Activated CD8-positive, alpha-beta memory T cell treated with anti-CD3 and anti-CD28 coated beads, Interleukin-2, amount 50 U/mL, for 4 hours (primary cell): ENCODE measurements around the gene RAB3IL1.

Experiments
- DNase-seq: peaks from one replicate; pipeline ENCODE4 v3.0.0-alpha.2; 2020

Gene RAB3IL1

DNA sequence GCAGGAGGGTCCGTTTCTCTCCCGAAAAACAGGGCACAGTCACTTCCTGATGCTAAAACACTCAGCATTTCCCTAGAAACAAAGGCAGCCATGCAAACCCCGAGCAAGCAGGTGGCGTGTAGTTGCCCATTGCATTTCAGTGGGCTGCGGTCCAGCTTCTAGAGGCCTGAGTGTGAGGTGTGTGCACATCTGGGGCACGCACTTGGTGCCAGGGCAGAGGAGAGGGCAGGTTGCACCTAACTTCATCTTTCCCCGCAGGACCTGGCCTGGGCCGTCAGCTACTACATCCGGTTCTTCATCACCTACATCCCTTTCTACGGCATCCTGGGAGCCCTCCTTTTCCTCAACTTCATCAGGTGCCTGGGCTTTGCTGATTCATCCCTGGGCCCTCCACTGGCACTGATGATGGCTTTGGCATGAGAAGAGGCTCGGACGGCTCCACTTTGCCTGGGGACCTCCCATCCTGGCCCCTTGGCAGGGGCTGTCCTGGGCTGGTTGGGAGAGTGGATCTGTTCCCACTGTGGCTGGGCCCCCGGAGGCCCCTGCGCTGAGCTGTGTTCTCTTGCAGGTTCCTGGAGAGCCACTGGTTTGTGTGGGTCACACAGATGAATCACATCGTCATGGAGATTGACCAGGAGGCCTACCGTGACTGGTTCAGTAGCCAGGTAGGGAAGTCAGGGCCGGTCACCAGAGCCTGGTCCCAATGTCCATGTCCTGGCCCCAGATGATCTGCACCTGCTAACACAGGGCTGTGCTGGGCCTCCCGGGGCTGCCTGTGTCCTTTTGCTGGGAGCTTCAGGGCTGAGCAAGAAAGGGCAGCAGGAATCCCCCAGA, 54.4 kb downstream of the RAB3IL1 start:
- no peak for DNase-seq

DNA sequence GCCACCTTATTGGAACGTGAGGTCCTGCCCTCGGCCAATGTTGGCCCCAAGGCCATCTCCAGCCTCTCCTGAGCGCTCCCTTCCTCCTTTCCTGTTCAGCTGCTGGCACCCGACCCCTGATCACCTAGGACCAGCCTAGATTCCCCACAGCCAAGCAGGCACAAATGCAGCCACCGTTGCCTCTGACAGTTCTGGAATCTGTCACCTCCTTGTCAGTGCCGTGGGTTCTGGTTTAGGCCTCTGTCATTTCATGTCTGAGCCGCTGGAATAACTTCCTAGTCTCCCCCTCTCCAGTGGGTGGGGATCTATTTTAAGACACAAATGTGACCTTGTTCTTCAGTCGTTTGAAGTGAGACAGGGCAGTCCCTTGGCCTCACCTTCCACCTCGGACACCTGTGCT, 55.7 kb downstream of the RAB3IL1 start:
- no peak for DNase-seq

DNA sequence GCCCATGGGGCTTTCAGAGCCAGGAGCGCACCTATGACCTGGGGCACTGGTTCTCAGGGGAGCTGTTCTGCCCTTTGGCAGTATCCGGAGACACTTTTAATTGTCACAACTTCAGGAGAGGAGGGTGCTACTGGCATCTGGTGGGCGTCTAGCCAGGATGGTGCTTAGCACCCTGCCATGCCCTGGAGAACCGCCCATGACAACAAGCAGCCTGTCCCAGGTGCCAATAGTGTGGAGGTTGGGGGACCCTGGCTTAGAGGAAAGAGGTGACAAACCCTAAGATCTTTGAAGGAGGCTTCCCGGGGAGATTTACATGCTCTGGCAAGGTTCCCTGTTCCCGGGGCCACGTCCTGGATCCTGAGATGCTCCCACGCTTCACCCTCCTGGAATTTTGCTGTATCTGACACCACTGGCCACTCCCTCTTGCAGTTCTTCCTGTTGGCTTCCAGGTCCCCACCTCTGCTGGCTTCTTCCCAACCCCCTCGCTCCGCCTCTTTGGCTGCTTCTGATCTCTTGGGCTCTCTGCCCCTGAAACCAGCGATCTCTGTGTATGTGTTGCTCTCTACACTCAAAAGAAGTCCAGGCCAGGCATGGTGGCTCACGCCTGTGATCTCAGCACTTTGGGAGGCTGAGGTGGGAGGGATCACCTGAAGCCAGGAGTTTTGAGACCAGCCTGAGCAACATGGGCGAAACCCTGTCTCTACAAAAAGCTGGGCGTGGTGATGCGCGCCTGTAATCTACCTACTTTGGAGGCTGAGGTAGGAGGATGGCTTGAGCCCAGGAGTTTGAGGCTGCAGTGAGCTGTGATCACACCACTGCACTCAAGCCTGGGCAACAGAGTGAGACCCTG, 57.1 kb downstream of the RAB3IL1 start:
- no peak for DNase-seq

DNA sequence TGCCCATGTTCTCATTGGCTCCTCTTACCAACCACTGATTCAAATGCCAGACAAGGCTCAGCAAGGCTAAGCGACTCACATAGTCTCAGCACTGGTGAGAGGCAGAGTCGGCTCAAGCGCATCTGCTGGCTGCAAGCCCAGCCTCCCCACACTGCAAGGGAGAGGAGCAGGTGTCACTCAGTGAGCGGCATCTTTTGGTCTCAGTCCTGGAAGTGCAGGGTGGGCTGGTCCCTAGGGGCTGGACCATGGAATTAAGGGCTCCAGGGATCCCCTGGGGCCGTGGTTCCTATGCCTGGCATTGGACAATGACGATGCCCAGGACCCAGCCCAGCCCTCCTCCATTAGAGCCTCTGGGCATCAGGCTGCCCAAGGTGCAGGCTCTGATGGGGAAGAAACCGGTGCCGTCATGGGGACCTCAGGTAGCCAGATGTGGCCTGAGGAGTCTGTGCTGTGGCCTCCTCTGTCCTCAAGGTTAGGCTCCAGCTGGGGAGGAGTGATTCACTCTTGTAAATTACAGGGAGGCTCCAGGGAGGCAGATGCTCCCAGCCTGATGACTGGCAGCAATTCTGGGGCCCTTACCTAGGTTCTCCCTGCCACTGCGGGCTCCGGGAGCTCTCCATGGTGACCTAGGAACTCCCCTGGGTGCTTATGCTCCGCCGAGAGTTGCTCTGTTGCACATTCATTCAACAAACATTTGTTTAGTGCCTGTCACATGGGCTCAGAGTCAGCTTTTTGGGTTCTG, 61.3 kb downstream of the RAB3IL1 start:
- no peak for DNase-seq

DNA sequence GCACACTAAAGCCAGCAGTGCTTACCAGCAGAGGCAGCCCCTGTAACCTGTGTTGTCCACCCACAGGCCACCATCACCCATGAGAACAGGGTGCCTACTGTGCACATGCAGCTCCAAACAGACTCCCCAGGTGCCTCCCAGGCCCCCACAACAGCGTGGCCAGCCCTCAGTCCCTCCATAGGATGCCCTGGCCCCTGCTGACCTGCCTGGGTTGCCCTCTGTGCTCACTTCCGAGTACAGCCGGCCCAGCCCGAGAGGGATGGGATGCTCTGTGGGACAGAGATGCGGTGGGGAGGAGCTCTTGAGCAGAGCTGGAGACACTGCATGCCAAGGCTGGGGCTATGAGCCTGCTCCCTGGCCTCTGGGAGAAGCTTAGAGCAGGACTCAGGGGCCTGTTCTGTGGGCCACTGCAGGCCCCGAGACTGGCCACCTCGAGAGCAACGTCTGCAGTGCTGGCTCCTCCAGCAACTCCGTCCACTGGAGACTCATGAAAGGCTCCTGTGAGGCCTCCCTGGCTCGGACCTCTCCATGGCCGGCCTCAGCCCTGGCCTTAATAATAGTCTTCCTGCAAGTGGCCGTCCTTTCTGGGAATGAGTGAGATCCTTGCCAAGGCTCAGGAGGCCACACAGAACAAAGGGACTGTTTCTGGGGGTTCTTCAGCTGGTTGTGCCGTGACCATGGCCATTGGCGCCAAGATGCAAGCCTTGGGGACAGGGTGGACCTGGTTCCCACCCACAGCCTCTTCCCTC, 62.2 kb downstream of the RAB3IL1 start:
- DNase-seq: no peak

DNA sequence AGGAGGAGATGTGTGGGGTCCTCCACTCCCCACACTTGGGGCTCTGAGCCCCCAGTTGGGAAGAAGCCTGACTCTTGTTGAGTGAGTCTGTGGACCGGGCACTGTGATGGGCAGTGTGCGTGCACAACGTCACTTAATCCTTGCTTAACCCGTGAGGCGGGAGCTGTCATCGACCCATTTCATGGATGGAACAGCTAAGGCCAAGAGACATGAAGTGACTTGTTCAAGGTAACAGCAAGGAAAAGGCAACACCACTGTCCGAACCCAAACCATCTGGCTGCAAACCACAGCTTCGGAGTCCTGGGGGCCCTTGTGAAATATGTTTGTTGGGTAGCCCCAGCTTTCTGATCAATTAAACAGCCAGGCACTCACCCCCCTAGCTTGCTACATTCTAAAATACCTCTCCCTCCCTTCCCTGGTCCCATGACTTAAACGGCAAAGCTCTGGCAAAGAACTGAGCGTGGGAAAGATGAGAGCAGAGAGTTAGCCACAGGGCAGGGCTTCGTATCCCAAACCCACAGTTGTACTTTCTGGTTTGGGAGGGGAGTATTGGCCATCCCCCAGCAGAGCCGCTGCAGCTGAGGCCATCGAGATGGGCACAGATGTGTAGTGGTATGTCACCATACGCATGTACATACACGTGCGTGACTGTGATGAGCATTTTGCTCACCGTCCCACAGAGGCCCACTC, 63.0 kb downstream of the RAB3IL1 start:
- no peak for DNase-seq

DNA sequence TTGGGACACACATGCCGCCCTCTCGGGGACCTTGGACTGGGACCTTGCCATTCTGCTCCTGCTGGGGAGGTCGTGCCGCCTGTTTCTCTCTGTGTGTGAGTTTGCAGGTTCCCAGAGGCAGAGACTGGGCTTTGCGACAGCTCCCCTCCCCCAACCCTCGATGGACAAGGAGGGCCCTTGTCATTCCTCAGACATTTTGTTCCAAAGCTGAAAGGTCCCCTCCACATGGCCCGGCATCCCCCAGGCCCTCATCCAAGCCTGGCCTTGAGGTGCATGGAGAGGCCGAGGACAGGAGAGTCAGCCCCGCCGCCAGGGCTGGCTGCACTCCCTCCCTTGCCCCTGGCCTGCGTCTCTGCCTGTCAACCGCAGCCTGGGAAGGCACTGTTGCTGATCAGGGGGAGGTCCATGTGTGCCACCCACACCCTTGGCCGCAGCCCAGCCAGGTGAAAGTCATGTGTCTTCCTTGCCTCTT, 63.6 kb downstream of the RAB3IL1 start:
- no peak for DNase-seq

DNA sequence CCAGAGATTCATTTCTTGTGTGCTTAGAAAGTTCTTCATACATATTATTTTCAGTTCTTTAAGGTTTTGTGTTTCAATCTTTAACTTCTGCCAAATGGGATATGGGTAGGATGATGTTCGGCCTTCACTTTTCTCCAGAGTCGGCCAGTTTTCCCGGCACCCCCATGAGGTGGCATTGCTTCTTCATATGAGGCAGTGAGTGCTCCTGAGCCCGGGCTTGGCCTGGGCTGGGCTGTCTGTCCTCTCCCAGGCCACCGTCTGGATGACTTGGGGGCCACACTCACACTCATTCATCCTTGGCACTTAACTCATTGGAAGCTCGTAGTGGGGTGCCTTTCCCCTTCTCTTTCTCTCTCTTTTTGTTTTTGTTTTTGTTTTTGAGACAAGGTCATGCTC, 65.5 kb downstream of the RAB3IL1 start:
- no peak for DNase-seq

DNA sequence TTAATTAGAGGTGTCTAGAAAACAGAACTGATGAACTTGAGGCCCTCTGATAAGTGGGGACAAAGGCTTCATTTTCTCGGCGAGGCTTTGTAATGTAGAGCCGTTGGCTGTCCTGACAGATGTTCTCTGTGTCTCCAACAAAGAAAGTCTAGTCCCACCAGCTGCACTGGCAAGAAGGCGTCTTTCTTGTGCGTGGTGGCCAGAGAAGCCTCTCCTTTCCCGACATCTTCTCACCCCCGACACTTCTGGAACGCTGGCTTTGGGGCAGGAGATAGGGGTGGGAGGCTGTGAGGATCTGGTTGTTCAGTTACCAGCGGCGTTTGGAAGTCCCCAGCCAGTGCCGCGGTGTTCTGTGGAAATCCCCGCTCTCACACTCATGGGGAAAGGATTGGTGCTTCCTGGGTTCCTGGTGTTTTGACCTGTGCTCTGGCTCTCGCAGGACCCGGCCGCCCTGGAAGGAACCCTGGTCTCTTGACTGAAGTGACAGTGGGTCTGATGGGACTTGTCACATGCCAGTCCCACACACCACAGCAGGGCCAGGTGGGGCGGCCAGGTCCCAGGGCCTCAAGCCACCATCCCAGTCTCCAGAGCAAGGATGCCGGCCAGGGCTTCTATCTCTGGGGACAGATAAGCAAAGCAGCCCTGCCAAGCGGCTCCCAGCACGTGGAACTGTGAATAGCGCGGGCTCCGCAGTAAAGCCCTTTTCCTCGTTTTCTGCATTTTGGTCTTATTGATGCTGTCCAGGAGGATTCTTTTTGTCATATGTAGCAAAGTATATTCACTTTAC, 66.1 kb downstream of the RAB3IL1 start:
- no peak for DNase-seq

DNA sequence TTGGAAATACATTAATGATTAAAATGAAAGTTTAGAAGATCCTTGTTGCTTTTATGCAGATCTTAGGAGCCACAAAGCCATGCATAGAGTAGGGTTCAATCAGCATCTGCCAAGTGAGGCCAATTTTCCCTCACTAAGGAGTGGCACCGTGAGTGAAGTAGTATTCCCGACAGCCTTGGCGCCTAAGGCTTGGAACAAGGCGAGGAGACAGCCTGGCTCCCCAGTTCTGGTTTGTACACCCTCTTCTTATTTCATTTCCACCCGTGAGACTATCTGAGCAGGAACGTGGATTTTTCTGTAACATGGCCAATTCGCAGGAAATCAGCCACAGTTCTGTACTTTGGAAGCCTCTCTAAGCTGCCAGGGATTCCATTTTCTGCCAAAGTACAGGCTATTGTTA, 66.7 kb downstream of the RAB3IL1 start:
- no peak for DNase-seq

DNA sequence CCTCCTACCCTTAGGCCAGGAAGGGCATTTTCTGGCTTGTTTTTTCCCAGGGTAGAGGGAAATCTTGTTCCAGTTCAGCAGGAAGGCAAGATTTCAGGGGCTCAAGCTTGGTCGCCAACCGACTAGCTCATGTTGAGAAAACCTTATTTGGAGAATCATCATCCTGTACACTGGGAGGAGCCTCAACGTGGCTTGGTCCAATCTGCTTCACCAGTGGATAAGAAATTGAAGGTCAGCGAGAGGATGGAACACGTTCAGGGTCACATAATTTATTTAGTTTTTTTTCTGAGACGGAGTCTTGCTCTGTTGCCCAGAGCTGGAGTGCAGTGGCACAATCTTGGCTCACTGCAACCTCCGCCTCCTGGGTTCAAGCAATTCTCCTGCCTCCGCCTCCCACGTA, 68.7 kb downstream of the RAB3IL1 start:
- no peak for DNase-seq

DNA sequence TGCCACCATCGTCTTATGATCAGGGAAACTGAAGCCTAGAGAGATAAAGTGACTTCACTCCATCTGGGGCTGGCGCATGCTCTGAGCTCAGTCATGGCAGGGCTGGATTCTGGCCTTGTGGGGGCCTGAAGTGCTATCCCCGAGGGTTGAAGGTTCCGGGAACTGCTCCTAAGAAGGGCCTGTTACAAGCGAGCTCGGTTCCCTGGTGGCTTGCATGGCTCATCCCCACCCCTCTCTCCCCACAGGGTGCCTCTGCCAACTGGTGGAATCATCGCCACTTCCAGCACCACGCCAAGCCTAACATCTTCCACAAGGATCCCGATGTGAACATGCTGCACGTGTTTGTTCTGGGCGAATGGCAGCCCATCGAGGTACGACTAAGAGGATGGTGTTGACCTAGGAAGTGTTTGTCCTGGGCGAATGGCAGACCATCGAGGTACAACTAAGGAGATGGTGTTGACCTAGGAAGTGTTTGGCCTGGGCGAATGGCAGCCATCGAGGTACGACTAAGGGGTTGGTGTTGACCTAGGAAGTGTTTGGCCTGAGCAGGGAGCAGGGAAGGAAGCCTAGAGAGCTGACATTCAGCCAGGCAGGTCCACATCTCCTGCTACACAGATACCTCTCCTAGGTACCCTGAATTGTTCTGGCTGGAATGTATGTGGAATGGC, 69.3 kb downstream of the RAB3IL1 start:
- no peak for DNase-seq
